IMR-90 (cell line): ENCODE results near the gene CDK2AP2.

Experiments
- CTCF ChIP-seq: conservative IDR thresholded peaks from 2 replicates; pipeline ENCODE4 v1.5.1; 2012; ENCODE audit warnings: mild to moderate bottlenecking, low read depth, low read length, improper control_type of control experiment
- MXI1 ChIP-seq: IDR thresholded peaks from 2 replicates; pipeline ENCODE4 v1.6.1; 2012; ENCODE audit warnings: low read depth, mild to moderate bottlenecking, low read length, moderate library complexity, borderline replicate concordance

DNA sequence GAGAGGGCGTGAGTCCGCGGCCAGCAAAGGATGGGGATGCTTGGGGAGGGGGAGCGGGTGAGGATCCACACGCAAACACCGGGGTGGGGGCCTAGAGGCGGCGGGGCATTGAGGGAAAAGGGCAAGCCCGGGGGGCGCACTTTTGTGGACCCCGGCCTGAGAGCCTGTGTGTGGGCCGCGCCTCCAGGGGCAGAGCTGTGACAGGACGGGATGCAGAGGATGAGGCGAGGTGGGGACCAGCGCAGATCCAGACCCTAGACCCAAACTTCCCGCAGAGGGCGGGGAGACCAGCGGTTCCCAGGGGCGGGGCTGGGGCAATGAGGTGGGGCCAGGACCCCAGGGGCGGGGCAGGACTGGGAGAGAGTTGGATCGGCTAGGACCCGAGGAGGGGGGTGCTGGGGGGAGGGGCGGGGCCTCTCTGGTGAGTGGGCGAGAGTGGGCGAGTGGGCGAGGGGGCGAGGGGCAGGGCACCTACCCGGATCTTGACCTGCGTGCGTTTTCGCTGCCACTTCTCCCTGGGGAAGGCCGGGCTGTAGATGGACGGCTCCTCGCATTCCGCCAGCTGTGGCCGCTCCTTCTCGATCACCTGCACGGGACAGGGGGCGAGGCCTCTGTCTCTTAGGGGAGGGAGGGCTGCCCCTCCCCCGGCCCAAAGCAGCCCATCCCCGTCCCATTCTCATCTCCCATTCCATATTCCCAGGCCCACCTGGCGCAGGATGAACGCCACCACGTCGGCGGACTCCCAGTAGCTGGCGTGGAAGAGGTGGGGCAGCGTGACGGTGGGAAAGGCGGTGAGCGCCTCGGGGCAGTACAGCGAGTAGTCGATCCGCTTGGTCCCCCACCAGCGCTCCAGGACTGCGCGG is 13.4 kb downstream of the CDK2AP2 start:
- TF ChIP-seq MXI1 = no peak
- TF ChIP-seq CTCF = no peak
